Lung (tissue), 12 donors: ENCODE measurements around the gene PRKN. TPM values are rescaled to one million over a fixed set of nuclear protein-coding genes. Genes with fewer than 3 reads are reported as not detected.

Experiments used
- ATAC-seq: fragments of 200-7000 bp; cut with Tn5 transposase; one replicate; pipeline ENCODE4 v1.9.1; 2020; ENCODE audit warnings: moderate number of reproducible peaks; ENCODE audit not compliant: insufficient read depth, low FRiP score
- DNase-seq, 3 donors: peaks; one replicate each; pipeline ENCODE4 v3.0.0-alpha.2; 2013 to 2017
- H3K27ac ChIP-seq, 2 donors: one replicate each; pipeline ENCODE4 v1.5.1; 2013; ENCODE audit warnings: mild to moderate bottlenecking in 2 of 2, moderate library complexity in 2 of 2, control low read depth in 1 of 2, inconsistent platforms in 1 of 2, low read depth in 1 of 2, low read length in 1 of 2
- H3K27me3 ChIP-seq, 3 donors: one replicate each; pipeline ENCODE4 v1.5.1; 2013; ENCODE audit warnings: low read length in 2 of 3; ENCODE audit not compliant: control insufficient read depth in 3 of 3, insufficient read depth in 3 of 3
- H3K36me3 ChIP-seq, 4 donors: one replicate each; pipeline ENCODE4 v1.5.1; 2013; ENCODE audit warnings: low read length in 4 of 4, mild to moderate bottlenecking in 1 of 4, moderate library complexity in 1 of 4; ENCODE audit not compliant: control insufficient read depth in 4 of 4, insufficient read depth in 4 of 4
- H3K4me1 ChIP-seq, 5 donors: one replicate each; pipeline ENCODE4 v1.5.1; 2013; ENCODE audit warnings: low read length in 5 of 5, mild to moderate bottlenecking in 2 of 5, moderate library complexity in 1 of 5; ENCODE audit not compliant: control insufficient read depth in 5 of 5, insufficient read depth in 5 of 5
- H3K4me3 ChIP-seq: one replicate; pipeline ENCODE4 v1.5.1; 2013; ENCODE audit warnings: mild to moderate bottlenecking, control low read depth, moderate library complexity
- H3K9ac ChIP-seq, 2 donors: one replicate each; pipeline ENCODE4 v1.5.1; 2013; ENCODE audit warnings: low read length in 2 of 2, control low read depth in 1 of 2; ENCODE audit not compliant: insufficient read depth in 1 of 2
- H3K9me3 ChIP-seq, 4 donors: one replicate each; pipeline ENCODE4 v1.5.1; 2013; ENCODE audit warnings: low read length in 3 of 4, mild to moderate bottlenecking in 1 of 4, moderate library complexity in 1 of 4; ENCODE audit not compliant: control insufficient read depth in 4 of 4, insufficient read depth in 3 of 4
- CTCF ChIP-seq: IDR thresholded peaks from 2 replicates; pipeline ENCODE4 v1.5.1; 2012; ENCODE audit warnings: mild to moderate bottlenecking; ENCODE audit errors: control extremely low read depth, extremely low read depth
- WGBS, 2 donors: extraction: QIAGEN DNeasy Blood & Tissue Kit; methylation state at CpG; one replicate each; pipeline ENCODE4 v1.1.7; 2013; 5-methylcytosine and 5-hydroxymethylcytosine counted together
- polyA plus RNA-seq, 2 donors: library from polyadenylated mRNA; stranded (reverse); fragments of 200-250 nt; gene quantifications; one replicate each; pipeline ENCODE4 v1.2.1, GENCODE V29; 2013
- total RNA-seq, 2 donors: library from RNA; depleted of rRNA in 1 of 2; stranded (reverse); fragments of >200 nt in 1 of 2; gene quantifications; one replicate each; pipeline ENCODE4 v1.2.1, GENCODE V29; 2014 to 2021
- donor health status: control.
- donor health status: control.
- donor health status: Bipolar disorder and iron deficiency.
- donor health status: healthy.
- donor health status: DM: yes; HTN: yes; CAD: no.

Gene PRKN
- total and polyA plus RNA-seq, 4 donors: 0.27 to 11.2 (median 3.1) TPM

- peak overlapping the region in 1 of 2 donors; percentile 22 for H3K27ac ChIP-seq
- peaks cover 0 to 11% (median 2%) of the 10 kb centered on the region in 5 donors for H3K4me1 ChIP-seq
- ATAC-seq (no peak), DNase-seq (peak in 1 of 3 donors; percentile 52)
- no peaks in the 10 kb centered on the region for H3K36me3 ChIP-seq
- 58 to 74% methylated on average over 12 of the region's 12 CpGs for WGBS, 2 donors
- no peaks in the 10 kb centered on the region for H3K9me3 ChIP-seq
- no peak overlapping the region for H3K9ac ChIP-seq
- no peaks in the 10 kb centered on the region for H3K27me3 ChIP-seq
- H3K4me3 ChIP-seq: no peak overlapping the region
- TF ChIP-seq CTCF: no peak
Observed at GRCh38 chr6:161439093-161439492, 1288.5 kb downstream of the PRKN start.

GRCh38 chr6:161438430-161439030 is 1289.0 kb downstream of the PRKN start:
- no peaks in the 10 kb centered on the region for H3K36me3 ChIP-seq
- no peak overlapping the region for H3K27ac ChIP-seq
- no peak for TF ChIP-seq CTCF
- no peak overlapping the region for H3K4me3 ChIP-seq
- 93 to 97% methylated on average over 12 of the region's 12 CpGs for WGBS, 2 donors
- H3K27me3 ChIP-seq: no peaks in the 10 kb centered on the region
- no peak for ATAC-seq
- H3K9me3 ChIP-seq: no peaks in the 10 kb centered on the region
- no peak overlapping the region for H3K9ac ChIP-seq
- no peak for DNase-seq
- H3K4me1 ChIP-seq: peaks cover 0 to 11% (median 2%) of the 10 kb centered on the region in 5 donors

GRCh38 chr6:161437851-161438250 is 1289.7 kb downstream of the PRKN start:
- Histone ChIP-seq H3K27ac (no peak overlapping the region), H3K36me3 (no peaks in the 10 kb centered on the region), H3K27me3 (no peaks in the 10 kb centered on the region), H3K4me3 (no peak overlapping the region), H3K4me1 (peaks cover 0 to 11% (median 2%) of the 10 kb centered on the region in 5 donors), H3K9me3 (no peaks in the 10 kb centered on the region), H3K9ac (no peak overlapping the region)
- WGBS, 2 donors: 97% methylated on average over 3 of the region's 3 CpGs
- ATAC-seq (no peak), DNase-seq (no peak)
- no peak for TF ChIP-seq CTCF
